Left ventricle myocardium inferior (tissue), 1 donor: ENCODE results near the gene SLIT1. TPM values are rescaled to one million over a fixed set of nuclear protein-coding genes. Genes with fewer than 3 reads are reported as not detected.

Experiments
- DNase-seq: peaks from one replicate; pipeline ENCODE4 v3.0.0-alpha.2; 2020
- H3K27ac ChIP-seq: fragments of 200-600 bp; replicated peaks from 2 replicates; pipeline ENCODE4 v1.8.0; 2021
- H3K27me3 ChIP-seq: fragments of 200-600 bp; 2 replicates; pipeline ENCODE4 v1.8.0; 2021; ENCODE audit warnings: low read depth
- H3K36me3 ChIP-seq: fragments of 200-600 bp; 2 replicates; pipeline ENCODE4 v1.8.0; 2021
- H3K4me1 ChIP-seq: fragments of 200-600 bp; 2 replicates; pipeline ENCODE4 v1.8.0; 2021
- H3K4me3 ChIP-seq: fragments of 200-600 bp; 2 replicates; pipeline ENCODE4 v1.8.0; 2021; ENCODE audit warnings: mild to moderate bottlenecking, moderate library complexity
- H3K9me3 ChIP-seq: fragments of 200-600 bp; replicated peaks from 2 replicates; pipeline ENCODE4 v1.8.0; 2021
- intact Hi-C: fragments of 100-400 bp; cut with micrococcal nuclease; formaldehyde crosslinking; loops from one replicate; pipeline ENCODE4 v1.11.0; 2022
- total RNA-seq: library from RNA; stranded (reverse); fragmentation: NEBNext Ultra II Directional; extraction: Animal tissue kit (Norgen Biotek cat#: 25700); gene quantifications from one replicate; pipeline ENCODE4 v1.2.1, GENCODE V29; 2021
- TF ChIP-seq, protein P1 (sequence below): fragments of 200-600 bp; IDR thresholded peaks from 2 replicates; pipeline ENCODE4 v1.8.0; 2021; ENCODE audit warnings: antibody characterized with exemption, mild to moderate bottlenecking, borderline replicate concordance
- donor health status: DM: no; HTN: yes; CAD: no; lungs with severe emphysema.

The SLIT1 gene
- total RNA-seq, 1 donor from 2014 or later: 0.08 TPM

DNA sequence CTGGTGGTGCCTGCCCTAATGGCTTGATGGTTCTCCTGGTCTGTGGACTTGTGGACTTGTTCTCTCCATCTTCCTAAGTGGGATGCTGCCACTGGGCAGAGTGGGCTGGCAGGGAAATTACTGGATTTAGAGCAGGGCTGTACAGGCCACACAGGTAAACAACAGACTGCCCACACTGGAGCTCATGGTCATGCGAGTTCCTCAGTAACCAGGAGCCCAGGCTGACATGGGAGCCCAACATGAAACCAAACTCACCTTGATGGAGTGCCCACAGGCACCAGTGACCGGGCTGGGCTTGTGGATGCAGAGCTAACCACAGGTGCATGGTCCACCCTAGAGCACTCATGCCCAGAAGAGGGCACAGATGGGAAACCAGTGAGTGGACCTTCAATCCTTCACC, 116.7 kb downstream of the SLIT1 start:
- Histone ChIP-seq H3K27me3 (peaks cover 75% of the 10 kb centered on the region), H3K9me3 (peaks cover 4% of the 10 kb centered on the region), H3K27ac (no peak overlapping the region), H3K4me1 (no peaks in the 10 kb centered on the region), H3K36me3 (no peaks in the 10 kb centered on the region), H3K4me3 (no peak overlapping the region)
- no peak for DNase-seq
- TF ChIP-seq, protein P1, sequence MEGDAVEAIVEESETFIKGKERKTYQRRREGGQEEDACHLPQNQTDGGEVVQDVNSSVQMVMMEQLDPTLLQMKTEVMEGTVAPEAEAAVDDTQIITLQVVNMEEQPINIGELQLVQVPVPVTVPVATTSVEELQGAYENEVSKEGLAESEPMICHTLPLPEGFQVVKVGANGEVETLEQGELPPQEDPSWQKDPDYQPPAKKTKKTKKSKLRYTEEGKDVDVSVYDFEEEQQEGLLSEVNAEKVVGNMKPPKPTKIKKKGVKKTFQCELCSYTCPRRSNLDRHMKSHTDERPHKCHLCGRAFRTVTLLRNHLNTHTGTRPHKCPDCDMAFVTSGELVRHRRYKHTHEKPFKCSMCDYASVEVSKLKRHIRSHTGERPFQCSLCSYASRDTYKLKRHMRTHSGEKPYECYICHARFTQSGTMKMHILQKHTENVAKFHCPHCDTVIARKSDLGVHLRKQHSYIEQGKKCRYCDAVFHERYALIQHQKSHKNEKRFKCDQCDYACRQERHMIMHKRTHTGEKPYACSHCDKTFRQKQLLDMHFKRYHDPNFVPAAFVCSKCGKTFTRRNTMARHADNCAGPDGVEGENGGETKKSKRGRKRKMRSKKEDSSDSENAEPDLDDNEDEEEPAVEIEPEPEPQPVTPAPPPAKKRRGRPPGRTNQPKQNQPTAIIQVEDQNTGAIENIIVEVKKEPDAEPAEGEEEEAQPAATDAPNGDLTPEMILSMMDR: no peak
- intact Hi-C loops: no loop called here

DNA sequence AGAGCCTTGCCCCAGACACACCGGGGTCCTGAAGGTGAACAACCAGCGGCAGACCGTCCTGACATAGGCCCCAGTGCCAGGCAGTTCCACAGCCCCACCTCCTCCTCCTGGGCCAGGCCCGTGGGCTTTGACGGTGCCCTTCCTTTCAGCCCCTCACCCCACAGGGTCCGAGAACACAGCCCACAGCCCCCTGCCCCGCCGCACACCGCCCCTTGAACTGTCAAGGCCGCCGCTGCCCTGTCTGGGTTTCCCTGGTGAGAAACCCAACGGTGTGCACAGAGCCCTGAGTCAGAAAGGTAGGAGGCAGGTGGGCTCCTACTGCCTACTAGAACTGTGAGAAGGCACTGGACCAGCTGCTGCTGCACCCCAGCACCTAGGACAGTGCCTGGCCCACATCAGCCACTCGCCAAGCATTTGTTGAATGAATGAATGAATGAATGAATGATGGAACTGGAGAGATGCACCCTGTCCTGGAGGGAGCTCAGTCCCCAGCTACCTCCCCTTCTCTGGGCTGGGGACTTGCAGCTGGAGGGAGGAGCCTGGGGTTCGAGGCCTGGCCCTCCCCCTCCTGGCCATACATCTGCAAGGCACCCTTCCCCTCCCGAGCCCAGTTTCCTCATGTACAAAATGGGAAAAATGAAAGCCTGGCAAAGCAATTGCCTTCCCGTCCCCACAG, 117.9 kb downstream of the SLIT1 start:
- TF ChIP-seq, protein P1: no peak
- peaks cover 64% of the 10 kb centered on the region for H3K27me3 ChIP-seq
- intact Hi-C loops: no loop called here
- H3K4me3 ChIP-seq: no peak overlapping the region
- H3K9me3 ChIP-seq: peaks cover 4% of the 10 kb centered on the region
- H3K4me1 ChIP-seq: no peaks in the 10 kb centered on the region
- no peak overlapping the region for H3K27ac ChIP-seq
- no peak for DNase-seq
- no peaks in the 10 kb centered on the region for H3K36me3 ChIP-seq

DNA sequence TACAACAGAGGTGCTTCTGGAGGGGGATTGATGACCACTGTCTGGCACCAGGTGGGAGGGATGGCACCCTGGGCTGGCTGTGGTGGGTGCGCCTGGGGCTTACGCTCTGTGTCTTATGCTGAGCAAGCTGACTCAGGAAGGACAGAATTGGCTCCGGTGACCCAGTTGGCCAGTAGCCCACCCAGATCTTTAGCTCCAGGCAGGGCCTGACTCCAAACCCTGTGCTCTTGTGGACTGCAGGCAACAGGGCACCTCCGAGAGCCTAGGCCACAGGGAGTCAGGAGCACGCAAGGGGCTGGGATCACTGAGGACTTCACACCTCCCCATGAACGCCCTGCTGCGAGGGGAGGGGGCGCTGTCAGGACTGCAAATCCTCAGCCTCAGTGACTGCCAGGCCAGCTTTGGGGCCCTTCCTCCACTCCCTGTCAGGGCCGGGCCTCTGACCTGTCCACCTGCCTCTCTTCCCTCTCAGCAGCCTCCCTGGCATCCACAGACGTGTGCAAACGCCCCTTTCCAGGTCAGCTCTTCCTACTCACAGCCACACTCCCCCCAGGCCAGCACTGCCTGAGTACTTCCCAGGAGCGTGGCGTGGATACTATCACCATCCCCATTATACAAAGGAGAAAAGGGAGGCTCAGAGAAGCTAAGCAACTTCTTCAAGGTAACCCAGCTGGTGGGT, 118.7 kb downstream of the SLIT1 start:
- peaks cover 57% of the 10 kb centered on the region for H3K27me3 ChIP-seq
- H3K9me3 ChIP-seq: peaks cover 4% of the 10 kb centered on the region
- no peak overlapping the region for H3K4me3 ChIP-seq
- H3K4me1 ChIP-seq: no peaks in the 10 kb centered on the region
- intact Hi-C loops: no loop called here
- H3K36me3 ChIP-seq: no peaks in the 10 kb centered on the region
- DNase-seq: no peak
- TF ChIP-seq, protein P1: no peak
- H3K27ac ChIP-seq: no peak overlapping the region

DNA sequence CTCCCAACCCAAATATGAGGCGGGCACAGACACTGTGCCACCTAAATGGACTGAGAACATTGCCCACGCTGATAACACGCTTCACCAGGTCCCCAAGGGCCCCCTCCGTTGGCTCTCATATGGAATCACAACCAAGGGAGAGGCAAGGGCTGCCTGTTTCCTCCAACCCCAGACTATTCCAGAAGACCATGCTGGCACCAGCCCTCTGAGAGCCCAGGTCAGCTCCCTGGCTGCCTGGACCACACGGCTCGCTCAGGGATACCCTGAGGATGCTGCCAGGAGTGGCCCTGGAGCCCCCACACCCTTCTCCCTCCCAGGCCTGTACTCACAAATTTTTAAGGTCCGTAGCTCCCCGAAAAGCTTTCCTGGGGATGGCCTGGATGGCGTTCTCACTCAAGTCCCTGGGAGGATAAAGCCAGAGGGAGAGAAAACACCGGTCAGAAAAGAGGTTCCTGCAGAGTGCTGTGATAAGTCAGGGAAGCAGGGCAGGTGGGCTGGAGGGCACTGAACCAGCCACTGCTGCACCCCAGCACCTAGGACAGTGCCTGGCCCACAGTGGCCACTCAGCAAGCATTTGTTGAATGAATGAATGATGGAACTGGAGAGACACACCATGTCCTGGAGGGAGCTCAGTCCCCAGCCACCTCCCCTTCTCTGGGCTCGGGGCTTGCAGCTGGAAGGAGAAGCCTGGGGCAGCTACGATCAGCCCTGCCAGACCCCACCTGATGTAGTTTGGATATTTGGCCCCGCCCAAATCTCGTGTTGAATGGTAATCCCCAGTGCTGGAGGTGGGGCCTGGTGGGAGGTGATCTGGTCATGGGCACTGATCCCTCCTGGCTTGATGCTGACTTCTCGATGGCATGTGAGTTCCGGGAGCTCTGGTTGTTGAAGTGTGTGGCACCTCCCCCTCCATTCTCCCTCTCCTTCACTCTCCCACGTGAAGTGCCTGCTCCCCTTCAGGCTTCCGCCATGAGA, 119.8 kb downstream of the SLIT1 start:
- DNase-seq: no peak
- TF ChIP-seq, protein P1: no peak
- peaks cover 46% of the 10 kb centered on the region for H3K27me3 ChIP-seq
- no peaks in the 10 kb centered on the region for H3K36me3 ChIP-seq
- no peak overlapping the region for H3K27ac ChIP-seq
- peaks cover 4% of the 10 kb centered on the region for H3K9me3 ChIP-seq
- intact Hi-C loops: no loop called here
- no peaks in the 10 kb centered on the region for H3K4me1 ChIP-seq
- H3K4me3 ChIP-seq: no peak overlapping the region

DNA sequence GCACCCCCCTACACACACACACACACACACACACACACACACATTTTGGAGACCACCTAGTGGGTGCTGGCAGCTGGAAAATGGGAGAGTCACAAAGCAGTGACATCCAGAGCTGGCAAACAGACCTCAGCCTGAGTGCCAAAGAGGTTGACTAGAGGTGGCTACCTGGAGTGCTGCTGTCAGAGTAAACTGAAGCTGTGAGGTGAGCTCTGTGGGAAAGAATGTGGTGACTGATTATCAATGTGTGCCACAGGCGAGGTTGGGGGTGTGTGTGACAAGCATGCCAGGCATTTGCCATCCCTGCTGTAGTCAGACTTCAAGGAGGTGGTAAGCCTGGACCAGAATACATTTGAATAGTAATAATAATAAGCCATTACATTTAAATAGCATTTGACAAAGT, 120.6 kb downstream of the SLIT1 start:
- Histone ChIP-seq H3K4me1 (no peaks in the 10 kb centered on the region), H3K36me3 (no peaks in the 10 kb centered on the region), H3K4me3 (no peak overlapping the region), H3K9me3 (peaks cover 3% of the 10 kb centered on the region), H3K27me3 (peaks cover 38% of the 10 kb centered on the region), H3K27ac (no peak overlapping the region)
- intact Hi-C loops: no loop called here
- no peak for DNase-seq
- TF ChIP-seq, protein P1: no peak
